ENCODE measurements around the gene GNAQ. TPM values are rescaled to one million over a fixed set of nuclear protein-coding genes. Genes with fewer than 3 reads are reported as not detected.

The GNAQ gene
- total and polyA plus RNA-seq, 3 donors from 2014 or later: 23.5 to 42.9 (median 39.4) TPM

DNA sequence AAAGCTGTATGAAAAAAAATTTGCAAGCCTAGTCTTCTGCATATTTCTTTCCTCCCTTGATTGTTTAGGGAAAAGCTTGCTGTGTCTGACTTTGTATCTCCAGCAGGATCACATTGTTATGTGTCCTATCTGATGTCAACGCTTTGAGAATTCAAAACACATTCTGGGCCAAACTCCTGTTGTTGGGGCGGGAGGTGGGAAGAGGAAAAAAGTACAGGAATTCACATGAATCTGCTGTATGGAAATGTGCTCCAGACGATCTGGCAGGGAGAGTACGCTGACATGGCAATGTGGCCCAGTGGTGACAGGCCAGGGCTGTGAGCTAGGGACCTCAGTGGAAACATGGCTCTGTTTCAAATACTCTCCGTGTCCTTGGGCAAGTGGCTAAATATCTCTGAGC is 296.1 kb downstream of the GNAQ start:
- intact Hi-C loops (cut with DNase I; ENCODE audit: low total_unique reads): no loop called here
- Histone ChIP-seq H3K27ac (no peak overlapping the region), H3K4me1 (no peaks in the 10 kb centered on the region), H3K4me3 (no peak overlapping the region), H3K27me3 (no peaks in the 10 kb centered on the region), H3K9me3 (no peaks in the 10 kb centered on the region), H3K36me3 (ENCODE audit: low read depth, missing control alignments) (no peaks in the 10 kb centered on the region)
- WGBS, 2 donors: 58 to 67% methylated on average over 4 to 5 of the region's 5 CpGs
- TF ChIP-seq POLR2A (IDR thresholded peaks at IDR 0.05): no peak
- TF ChIP-seq, protein P1, sequence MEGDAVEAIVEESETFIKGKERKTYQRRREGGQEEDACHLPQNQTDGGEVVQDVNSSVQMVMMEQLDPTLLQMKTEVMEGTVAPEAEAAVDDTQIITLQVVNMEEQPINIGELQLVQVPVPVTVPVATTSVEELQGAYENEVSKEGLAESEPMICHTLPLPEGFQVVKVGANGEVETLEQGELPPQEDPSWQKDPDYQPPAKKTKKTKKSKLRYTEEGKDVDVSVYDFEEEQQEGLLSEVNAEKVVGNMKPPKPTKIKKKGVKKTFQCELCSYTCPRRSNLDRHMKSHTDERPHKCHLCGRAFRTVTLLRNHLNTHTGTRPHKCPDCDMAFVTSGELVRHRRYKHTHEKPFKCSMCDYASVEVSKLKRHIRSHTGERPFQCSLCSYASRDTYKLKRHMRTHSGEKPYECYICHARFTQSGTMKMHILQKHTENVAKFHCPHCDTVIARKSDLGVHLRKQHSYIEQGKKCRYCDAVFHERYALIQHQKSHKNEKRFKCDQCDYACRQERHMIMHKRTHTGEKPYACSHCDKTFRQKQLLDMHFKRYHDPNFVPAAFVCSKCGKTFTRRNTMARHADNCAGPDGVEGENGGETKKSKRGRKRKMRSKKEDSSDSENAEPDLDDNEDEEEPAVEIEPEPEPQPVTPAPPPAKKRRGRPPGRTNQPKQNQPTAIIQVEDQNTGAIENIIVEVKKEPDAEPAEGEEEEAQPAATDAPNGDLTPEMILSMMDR (IDR thresholded peaks at IDR 0.05): no peak
- no peak for DNase-seq

DNA sequence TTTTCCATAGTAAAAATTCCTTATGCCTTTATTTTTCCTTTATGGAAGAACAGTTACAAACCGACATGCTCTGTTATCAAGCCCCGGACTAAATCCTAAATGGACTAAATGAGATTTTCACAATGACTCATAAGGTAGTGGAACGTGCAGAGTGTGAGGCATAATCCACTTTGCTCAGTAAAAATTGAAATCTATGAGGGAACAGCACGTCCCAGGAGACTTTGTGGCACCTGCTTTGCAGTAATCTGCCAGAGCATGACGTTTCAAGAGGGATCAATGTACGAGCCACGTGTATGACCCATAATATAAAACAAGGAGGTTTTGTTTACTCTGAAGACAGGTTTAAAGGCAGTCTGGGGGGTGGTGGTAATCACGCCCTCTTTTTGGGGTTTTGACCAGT is 299.7 kb downstream of the GNAQ start:
- H3K9me3 ChIP-seq: no peaks in the 10 kb centered on the region
- H3K36me3 ChIP-seq (ENCODE audit: low read depth, missing control alignments): no peaks in the 10 kb centered on the region
- H3K4me3 ChIP-seq: no peak overlapping the region
- TF ChIP-seq, protein P1 (IDR thresholded peaks at IDR 0.05): no peak
- TF ChIP-seq POLR2A (IDR thresholded peaks at IDR 0.05): no peak
- H3K4me1 ChIP-seq: no peaks in the 10 kb centered on the region
- no peak overlapping the region for H3K27ac ChIP-seq
- 81 to 85% methylated on average over 8 of the region's 8 CpGs for WGBS, 2 donors
- DNase-seq: no peak
- intact Hi-C loops (cut with DNase I; ENCODE audit: low total_unique reads): no loop called here
- no peaks in the 10 kb centered on the region for H3K27me3 ChIP-seq

DNA sequence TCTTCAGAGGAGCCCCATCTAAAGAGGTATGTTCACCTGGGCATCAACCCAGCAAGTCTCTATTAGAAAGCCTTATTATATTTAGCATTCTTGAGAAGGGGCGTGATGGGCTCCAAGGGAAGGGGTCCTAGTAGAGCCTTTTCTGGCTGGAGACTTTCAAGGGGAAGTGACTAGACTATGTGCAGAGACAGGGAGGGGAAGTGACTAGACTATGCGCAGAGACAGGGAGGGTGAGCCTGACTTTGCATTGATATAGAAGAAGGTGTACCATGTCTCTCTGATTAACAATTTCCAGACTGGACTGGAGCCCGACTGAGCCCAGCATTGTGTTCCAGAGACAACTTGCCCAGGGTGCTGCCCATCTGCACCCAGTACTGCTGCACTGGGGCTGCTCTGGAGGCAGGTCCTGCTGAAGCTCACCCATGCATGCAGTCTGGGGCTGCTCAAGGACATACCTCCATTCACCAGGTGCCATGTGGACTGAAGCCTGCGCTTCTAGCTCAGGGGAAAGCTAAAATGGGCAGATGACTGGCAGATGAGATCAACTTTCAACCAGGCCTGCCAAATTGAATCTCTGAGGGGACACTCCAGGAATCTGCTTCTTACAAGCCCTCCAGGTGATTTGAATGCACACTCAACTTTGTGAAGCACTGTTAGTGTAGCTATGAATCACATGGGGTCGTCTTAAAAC is 300.5 kb downstream of the GNAQ start:
- DNase-seq: no peak

DNA sequence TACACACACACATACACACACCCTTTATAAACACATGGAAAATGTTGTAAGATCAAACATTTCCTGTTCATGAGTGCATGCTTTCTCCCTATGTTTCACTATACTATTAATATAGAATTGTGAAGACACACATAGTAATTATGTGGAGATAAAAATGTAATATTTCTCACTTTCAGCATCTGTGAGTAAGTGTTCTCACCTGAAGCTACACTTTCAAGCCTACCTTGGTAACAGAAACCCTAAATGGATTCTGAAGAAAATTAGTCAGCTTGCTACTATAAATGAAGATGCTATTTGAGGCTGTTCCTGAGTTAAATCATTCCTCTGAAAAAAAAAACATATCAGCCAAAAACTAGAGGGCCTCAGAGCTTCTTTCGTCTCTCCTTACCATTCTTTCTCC is 302.4 kb downstream of the GNAQ start:
- TF ChIP-seq, protein P1 (IDR thresholded peaks at IDR 0.05): no peak
- TF ChIP-seq POLR2A (IDR thresholded peaks at IDR 0.05): no peak
- intact Hi-C loops (cut with DNase I; ENCODE audit: low total_unique reads): no loop called here
- no peaks in the 10 kb centered on the region for H3K4me1 ChIP-seq
- no peak overlapping the region for H3K4me3 ChIP-seq
- H3K27me3 ChIP-seq: no peaks in the 10 kb centered on the region
- H3K27ac ChIP-seq: no peak overlapping the region
- no peak for DNase-seq
- WGBS, 2 donors: 84 to 100% methylated on average over 1 of the region's 1 CpG
- H3K36me3 ChIP-seq (ENCODE audit: low read depth, missing control alignments): no peaks in the 10 kb centered on the region
- H3K9me3 ChIP-seq: no peaks in the 10 kb centered on the region

More for the DNA sequence above, 300.5 kb downstream of the GNAQ start:
- intact Hi-C loops (cut with DNase I; ENCODE audit: low total_unique reads): no loop called here
- H3K4me1 ChIP-seq: no peaks in the 10 kb centered on the region
- H3K27ac ChIP-seq: no peak overlapping the region
- no peaks in the 10 kb centered on the region for H3K36me3 ChIP-seq (ENCODE audit: low read depth, missing control alignments)
- 91% methylated on average over 5 of the region's 5 CpGs for WGBS, 2 donors
- H3K27me3 ChIP-seq: no peaks in the 10 kb centered on the region
- no peaks in the 10 kb centered on the region for H3K9me3 ChIP-seq
- TF ChIP-seq POLR2A (IDR thresholded peaks at IDR 0.05): no peak
- H3K4me3 ChIP-seq: no peak overlapping the region

DNA sequence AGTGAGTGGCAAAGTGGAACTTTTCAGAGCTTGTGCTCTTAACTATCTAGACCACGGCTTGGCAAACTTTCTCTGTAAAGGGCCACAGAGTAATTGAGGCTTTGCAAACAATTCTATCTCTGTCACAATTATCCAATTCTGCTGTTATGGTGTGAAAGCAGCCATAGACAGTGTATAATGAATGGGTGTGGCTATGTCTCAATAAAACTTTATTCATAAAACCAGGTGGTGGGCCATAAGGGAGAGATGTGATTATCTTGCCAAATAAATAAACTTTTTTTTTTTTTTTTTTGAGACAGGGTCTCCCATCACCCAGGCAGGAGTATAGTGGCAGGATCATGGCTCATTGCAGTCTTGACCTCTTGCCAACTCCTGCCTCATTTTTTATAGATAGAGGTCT is 304.8 kb downstream of the GNAQ start:
- 92 to 100% methylated on average over 1 of the region's 1 CpG for WGBS, 2 donors
- H3K4me1 ChIP-seq: no peaks in the 10 kb centered on the region
- intact Hi-C loops (cut with DNase I; ENCODE audit: low total_unique reads): no loop called here
- H3K27me3 ChIP-seq: no peaks in the 10 kb centered on the region
- H3K4me3 ChIP-seq: no peak overlapping the region
- H3K9me3 ChIP-seq: no peaks in the 10 kb centered on the region
- no peak overlapping the region for H3K27ac ChIP-seq
- no peak for TF ChIP-seq POLR2A (IDR thresholded peaks at IDR 0.05)
- TF ChIP-seq, protein P1 (IDR thresholded peaks at IDR 0.05): no peak
- no peak for DNase-seq
- H3K36me3 ChIP-seq (ENCODE audit: low read depth, missing control alignments): no peaks in the 10 kb centered on the region

Data from testis (tissue), 3 donors.